ENCODE data around the gene RHOA. TPM values are rescaled to one million over a fixed set of nuclear protein-coding genes. Genes with fewer than 3 reads are reported as not detected.

The RHOA gene
- total RNA-seq, 2 donors from 2014 or later, result 524 to 630 TPM

- Histone ChIP-seq H3K4me1 (ENCODE audit: control insufficient read depth in 1 of 2, low read depth in 2 of 2) (peaks cover 23 to 25% of the 10 kb centered on the region in 2 donors), H3K27me3 (replicated peaks; ENCODE audit: insufficient read depth) (no peaks in the 10 kb centered on the region), H3K27ac (peak overlapping the region in 1 of 2 donors; percentile 91), H3K4me3 (no peak overlapping the region), H3K36me3 (no peaks in the 10 kb centered on the region), H3K9me3 (no peaks in the 10 kb centered on the region)
- TF ChIP-seq, protein P1, sequence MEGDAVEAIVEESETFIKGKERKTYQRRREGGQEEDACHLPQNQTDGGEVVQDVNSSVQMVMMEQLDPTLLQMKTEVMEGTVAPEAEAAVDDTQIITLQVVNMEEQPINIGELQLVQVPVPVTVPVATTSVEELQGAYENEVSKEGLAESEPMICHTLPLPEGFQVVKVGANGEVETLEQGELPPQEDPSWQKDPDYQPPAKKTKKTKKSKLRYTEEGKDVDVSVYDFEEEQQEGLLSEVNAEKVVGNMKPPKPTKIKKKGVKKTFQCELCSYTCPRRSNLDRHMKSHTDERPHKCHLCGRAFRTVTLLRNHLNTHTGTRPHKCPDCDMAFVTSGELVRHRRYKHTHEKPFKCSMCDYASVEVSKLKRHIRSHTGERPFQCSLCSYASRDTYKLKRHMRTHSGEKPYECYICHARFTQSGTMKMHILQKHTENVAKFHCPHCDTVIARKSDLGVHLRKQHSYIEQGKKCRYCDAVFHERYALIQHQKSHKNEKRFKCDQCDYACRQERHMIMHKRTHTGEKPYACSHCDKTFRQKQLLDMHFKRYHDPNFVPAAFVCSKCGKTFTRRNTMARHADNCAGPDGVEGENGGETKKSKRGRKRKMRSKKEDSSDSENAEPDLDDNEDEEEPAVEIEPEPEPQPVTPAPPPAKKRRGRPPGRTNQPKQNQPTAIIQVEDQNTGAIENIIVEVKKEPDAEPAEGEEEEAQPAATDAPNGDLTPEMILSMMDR (IDR thresholded peaks at IDR 0.05), result no peak
- ATAC-seq (ENCODE audit: insufficient number of reproducible peaks, low FRiP score, low read depth) (no peak), DNase-seq (ENCODE audit: low spot score) (no peak)
Measured at GRCh38 chr3:49343163-49343562, 68.6 kb downstream of the RHOA start.

GRCh38 chr3:49341996-49342395, 69.8 kb downstream of the RHOA start:
- no peak overlapping the region for H3K4me3 ChIP-seq
- H3K9me3 ChIP-seq, result no peaks in the 10 kb centered on the region
- no peaks in the 10 kb centered on the region for H3K36me3 ChIP-seq
- H3K4me1 ChIP-seq (ENCODE audit: control insufficient read depth in 1 of 2, low read depth in 2 of 2), result peaks cover 23 to 27% of the 10 kb centered on the region in 2 donors
- peak overlapping the region in 1 of 2 donors; percentile 91 for H3K27ac ChIP-seq
- DNase-seq (ENCODE audit: low spot score) (no peak), ATAC-seq (ENCODE audit: insufficient number of reproducible peaks, low FRiP score, low read depth) (no peak)
- TF ChIP-seq, protein P1 (IDR thresholded peaks at IDR 0.05), result no peak
- no peaks in the 10 kb centered on the region for H3K27me3 ChIP-seq (replicated peaks; ENCODE audit: insufficient read depth)

DNA sequence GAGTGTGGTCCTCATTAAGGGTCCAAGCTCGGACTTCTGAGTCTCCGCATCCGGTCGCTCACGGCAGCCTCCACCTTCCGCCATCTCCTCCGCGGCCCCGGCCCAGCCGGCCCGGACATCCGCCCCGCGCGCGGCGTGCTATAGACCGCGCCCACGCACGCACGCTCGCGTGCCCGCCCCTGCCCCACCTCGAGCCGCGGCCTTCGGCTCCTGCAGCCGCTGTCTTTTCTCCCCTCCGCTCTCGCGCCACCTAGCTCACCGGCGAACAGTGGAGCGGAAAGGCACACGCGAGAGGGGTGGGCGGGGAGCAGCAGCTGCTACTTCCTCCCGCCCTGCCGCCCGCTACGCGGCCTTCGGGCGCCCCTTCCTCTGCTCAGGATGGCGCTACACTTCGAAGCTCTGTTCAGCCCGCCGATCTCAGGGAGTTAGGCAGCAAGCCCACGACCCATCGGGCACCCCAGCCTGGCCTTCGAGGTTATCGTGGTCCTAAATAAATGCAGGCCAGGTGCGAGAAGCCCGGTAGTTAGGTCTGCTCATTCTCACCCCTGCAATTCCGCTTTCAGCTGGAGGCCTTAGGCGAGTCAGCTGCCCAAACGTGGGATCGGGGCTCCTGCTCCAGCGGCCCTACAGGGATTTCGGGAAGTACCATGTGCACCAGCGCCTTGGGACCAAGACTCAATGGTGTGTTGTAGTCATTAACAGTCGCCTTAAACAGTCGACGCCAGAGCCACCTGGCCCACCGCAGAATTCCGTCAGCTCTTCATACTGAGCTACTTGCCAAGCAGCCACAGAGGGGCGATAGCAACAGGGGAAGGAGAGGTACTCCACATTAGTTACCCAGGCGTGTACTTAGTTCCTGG, 71.6 kb downstream of the RHOA start, which contains the start of gene USP4:
Gene USP4, minus strand, starts transcription at position 113 of the 860 bp plus-strand sequence. Its CDS starts 29 bp downstream, at position 84.
- TF ChIP-seq, protein P1 (IDR thresholded peaks at IDR 0.05), result no peak
- Histone ChIP-seq H3K9me3 (no peaks in the 10 kb centered on the region), H3K27ac (peak within 1 kb of the TSS; percentile 91), H3K4me1 (ENCODE audit: control insufficient read depth in 1 of 2, low read depth in 2 of 2) (peaks cover 16 to 27% of the 10 kb centered on the region in 2 donors), H3K4me3 (peak within 1 kb of the TSS; percentile 96), H3K36me3 (peaks cover 3% of the 10 kb centered on the region), H3K27me3 (replicated peaks; ENCODE audit: insufficient read depth) (no peaks in the 10 kb centered on the region)
- DNase-seq (ENCODE audit: low spot score), result peak; percentile 46
- ATAC-seq (ENCODE audit: insufficient number of reproducible peaks, low FRiP score, low read depth), result peak; percentile 70

DNA sequence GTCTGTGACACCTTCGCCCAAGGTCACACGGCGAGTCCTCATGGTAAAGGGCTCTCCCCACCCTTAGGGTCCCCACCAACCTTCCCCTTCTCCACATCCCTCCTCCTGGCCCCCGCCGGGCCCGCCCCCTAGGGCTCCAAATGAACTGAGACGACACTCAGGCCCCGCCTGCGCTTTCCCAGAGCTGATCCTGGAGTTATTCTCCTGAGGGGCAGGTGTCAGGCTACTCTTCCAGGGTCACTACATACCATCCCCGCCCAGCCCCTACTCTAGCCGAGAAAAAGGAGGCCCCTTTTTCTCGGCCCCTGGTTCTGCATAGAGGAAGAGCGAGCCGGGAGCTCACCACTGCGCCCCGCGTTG, 72.2 kb downstream of the RHOA start:
- H3K4me1 ChIP-seq (ENCODE audit: control insufficient read depth in 1 of 2, low read depth in 2 of 2), result peaks cover 14 to 27% of the 10 kb centered on the region in 2 donors
- H3K36me3 ChIP-seq, result peaks cover 8% of the 10 kb centered on the region
- peak overlapping the region; percentile 91 for H3K27ac ChIP-seq
- H3K4me3 ChIP-seq, result peak overlapping the region; percentile 96
- no peak for DNase-seq (ENCODE audit: low spot score)
- TF ChIP-seq, protein P1 (IDR thresholded peaks at IDR 0.05), result no peak
- H3K27me3 ChIP-seq (replicated peaks; ENCODE audit: insufficient read depth), result no peaks in the 10 kb centered on the region
- H3K9me3 ChIP-seq, result no peaks in the 10 kb centered on the region
- no peak for ATAC-seq (ENCODE audit: insufficient number of reproducible peaks, low FRiP score, low read depth)

DNA sequence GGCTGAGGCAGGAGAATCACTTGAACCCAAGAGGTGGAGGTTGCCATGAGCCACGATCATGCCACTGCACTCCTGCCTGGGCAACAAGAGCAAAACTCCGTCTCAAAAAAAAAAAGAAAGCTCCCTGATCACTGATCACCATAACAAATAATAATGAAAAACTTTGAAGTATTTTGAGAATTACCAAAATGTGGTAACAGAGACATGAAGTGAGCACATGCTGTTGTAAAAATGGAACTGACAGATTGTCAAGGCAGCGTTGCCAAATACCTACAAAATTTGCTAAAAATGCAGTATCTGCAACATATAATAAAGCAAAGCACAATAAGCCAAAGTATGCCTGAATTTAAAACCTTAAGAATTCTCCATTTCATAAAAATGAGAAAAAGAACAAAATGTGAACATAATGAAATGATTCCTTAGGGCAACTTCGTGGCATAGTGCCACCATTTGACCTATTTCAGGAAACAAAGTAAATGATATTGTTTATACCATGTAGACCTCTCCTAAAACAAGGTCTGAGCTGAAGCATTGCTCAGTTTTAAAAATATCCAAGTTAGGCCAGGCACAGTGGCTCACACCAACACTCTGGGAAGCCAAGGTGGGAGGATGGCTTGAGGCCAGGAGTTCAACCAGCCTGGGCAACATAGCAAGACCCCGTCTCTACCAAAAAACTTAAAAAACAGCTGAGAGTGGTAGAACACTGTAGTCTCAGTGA, 77.7 kb downstream of the RHOA start:
- TF ChIP-seq, protein P1 (IDR thresholded peaks at IDR 0.05), result no peak
- no peak overlapping the region for H3K27ac ChIP-seq
- no peak overlapping the region for H3K4me3 ChIP-seq
- peaks cover 42% of the 10 kb centered on the region for H3K36me3 ChIP-seq
- no peaks in the 10 kb centered on the region for H3K9me3 ChIP-seq
- no peaks in the 10 kb centered on the region for H3K27me3 ChIP-seq (replicated peaks; ENCODE audit: insufficient read depth)
- ATAC-seq (ENCODE audit: insufficient number of reproducible peaks, low FRiP score, low read depth) (no peak), DNase-seq (ENCODE audit: low spot score) (no peak)
- H3K4me1 ChIP-seq (ENCODE audit: control insufficient read depth in 1 of 2, low read depth in 2 of 2), result peaks cover 7 to 12% of the 10 kb centered on the region in 2 donors

All from thoracic aorta (tissue), 2 donors.